Measurements from ENCODE around the gene GJA3. TPM values are rescaled to one million over a fixed set of nuclear protein-coding genes. Genes with fewer than 3 reads are reported as not detected.

Gene GJA3
- total and polyA plus RNA-seq, 10 of the 15 experiments (the other 5 are each of a cell fraction or from before 2014, with no cell fraction given): 0.03 to 0.11 (median 0.04) TPM; not detected in 5

DNA sequence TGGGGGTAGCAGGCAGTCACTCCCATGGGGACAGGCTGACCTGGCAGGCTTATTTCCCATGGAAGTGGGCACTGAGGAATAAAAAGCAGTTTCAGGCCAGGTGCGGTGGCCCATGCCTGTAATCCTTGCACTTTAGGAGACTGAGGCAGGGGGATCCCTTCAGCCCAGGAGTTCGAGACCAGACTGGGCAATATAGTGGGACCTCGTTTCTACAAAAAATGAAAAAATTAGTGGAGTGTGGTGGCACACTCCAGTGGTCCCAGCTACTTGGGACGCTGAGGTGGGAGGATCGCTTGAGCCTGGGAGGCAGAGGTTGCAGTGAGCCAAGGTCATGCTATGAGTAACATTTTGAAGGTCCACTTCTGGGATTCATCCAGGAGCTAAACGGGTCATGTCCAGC is 25.9 kb upstream of the GJA3 start:
- H3K27me3 ChIP-seq (replicated peaks in 1 of 2; ENCODE audit: control insufficient read depth in 2 of 2, insufficient read depth in 2 of 2, low read length in 1 of 2): peaks cover 0 to 2% of the 10 kb centered on the region in 2 experiments; a peak in 2 of 4 replicates
- FAIRE-seq: no peak
- ATAC-seq: no peak
- H3K27ac ChIP-seq (ENCODE audit: control insufficient read depth, insufficient read depth): no peak overlapping the region
- no peaks in the 10 kb centered on the region for H4K20me1 ChIP-seq (ENCODE audit: control insufficient read depth, insufficient read depth)
- H2AFZ ChIP-seq (ENCODE audit: control insufficient read depth, low read depth, low read length): no peak overlapping the region
- in situ Hi-C loops (cut with MboI) (loop anchor here (5.0 to 25.0 kb wide), 2 partner anchors 296 to 651 kb away; no protein-coding TSS in a partner anchor), intact Hi-C loops (cut with micrococcal nuclease; ENCODE audit: unreplicated experiment) (no loop called here)
- H3K36me3 ChIP-seq (ENCODE audit: control insufficient read depth in 2 of 2, insufficient read depth in 2 of 2, low read length in 1 of 2): no peaks in the 10 kb centered on the region
- BruUV-seq (replicated peaks): no TSS peak
- CTCF ChIA-PET: interaction anchor here (1.0 to 9.6 kb wide), 2 partner anchors 9 to 301 kb away, joined by 3 to 67 read pairs; no protein-coding TSS in a partner anchor
- no peak overlapping the region for H3K4me3 ChIP-seq
- H3K4me2 ChIP-seq (ENCODE audit: control insufficient read depth, insufficient read depth): no peak overlapping the region
- no peak for TF ChIP-seq BHLHE40 (IDR thresholded peaks at IDR 0.05; ENCODE audit: borderline replicate concordance in 1 of 2, low read depth in 2 of 2, low read length in 1 of 2)
- TF ChIP-seq RAD51 (IDR thresholded peaks at IDR 0.05): no peak
- TF ChIP-seq CBX5 (IDR thresholded peaks at IDR 0.05; ENCODE audit: low read depth): no peak
- no peak for TF ChIP-seq GATAD2B (conservative IDR thresholded peaks at IDR 0.05; ENCODE audit: low read depth)
- TF ChIP-seq ZZZ3 (IDR thresholded peaks at IDR 0.05; ENCODE audit: control insufficient read depth, insufficient read length, low read depth): no peak
- no peak for TF ChIP-seq KLF5 (IDR thresholded peaks at IDR 0.05; ENCODE audit: partially characterized antibody)
- no peak for TF ChIP-seq MEF2A (IDR thresholded peaks at IDR 0.05; ENCODE audit: insufficient read depth, low read depth, low read length)
- TF ChIP-seq ZBTB33 (IDR thresholded peaks at IDR 0.05): no peak
- TF ChIP-seq RUNX3 (IDR thresholded peaks at IDR 0.05; ENCODE audit: low read length): no peak
- TF ChIP-seq SREBF2 (IDR thresholded peaks at IDR 0.05; ENCODE audit: low read length): no peak
- TF ChIP-seq, protein P1, sequence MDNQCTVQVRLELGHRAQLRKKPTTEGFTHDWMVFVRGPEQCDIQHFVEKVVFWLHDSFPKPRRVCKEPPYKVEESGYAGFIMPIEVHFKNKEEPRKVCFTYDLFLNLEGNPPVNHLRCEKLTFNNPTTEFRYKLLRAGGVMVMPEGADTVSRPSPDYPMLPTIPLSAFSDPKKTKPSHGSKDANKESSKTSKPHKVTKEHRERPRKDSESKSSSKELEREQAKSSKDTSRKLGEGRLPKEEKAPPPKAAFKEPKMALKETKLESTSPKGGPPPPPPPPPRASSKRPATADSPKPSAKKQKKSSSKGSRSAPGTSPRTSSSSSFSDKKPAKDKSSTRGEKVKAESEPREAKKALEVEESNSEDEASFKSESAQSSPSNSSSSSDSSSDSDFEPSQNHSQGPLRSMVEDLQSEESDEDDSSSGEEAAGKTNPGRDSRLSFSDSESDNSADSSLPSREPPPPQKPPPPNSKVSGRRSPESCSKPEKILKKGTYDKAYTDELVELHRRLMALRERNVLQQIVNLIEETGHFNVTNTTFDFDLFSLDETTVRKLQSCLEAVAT (IDR thresholded peaks at IDR 0.05): no peak
- TF ChIP-seq DPF2 (IDR thresholded peaks at IDR 0.05): no peak
- TF ChIP-seq ETV6 (conservative IDR thresholded peaks at IDR 0.05 in 1 of 2, IDR thresholded peaks at IDR 0.05 in 1 of 2; ENCODE audit: borderline replicate concordance in 1 of 2, low read depth in 1 of 2): no peak
- H3K79me2 ChIP-seq (ENCODE audit: control insufficient read depth, insufficient read depth, low read length): no peaks in the 10 kb centered on the region
- SMC1A ChIA-PET (ENCODE audit: uncharacterized antibody, unreplicated experiment): interaction anchor here (1.1 kb wide), 1 partner anchor 9 kb away, joined by 4 read pairs; no protein-coding TSS in a partner anchor
- H3K9me3 ChIP-seq (replicated peaks; ENCODE audit: control insufficient read depth, insufficient read depth, low read length): no peaks in the 10 kb centered on the region
- no peak for DNase-seq (ENCODE audit: low read depth, low spot score)
- H3K9ac ChIP-seq (ENCODE audit: control insufficient read depth, insufficient read depth, low read length): no peak overlapping the region
- WGBS (ENCODE audit: insufficient coverage, insufficient replicate concordance, low lambda C conversion rate, missing lambda C conversion rate): 28% methylated on average over 6 of the region's 6 CpGs
- H3K4me1 ChIP-seq (ENCODE audit: control insufficient read depth, insufficient read depth, low read length): peaks cover 2% of the 10 kb centered on the region
- RAD21 ChIA-PET (ENCODE audit: unreplicated experiment): interaction anchor here (0.6 kb wide), 1 partner anchor 441 kb away, joined by 4 read pairs; no protein-coding TSS in a partner anchor
- POLR2A ChIA-PET: no interaction called here

Data from GM12878 (cell line).